ENCODE measurements around the gene FFAR3.

FFAR3 gene

DNA sequence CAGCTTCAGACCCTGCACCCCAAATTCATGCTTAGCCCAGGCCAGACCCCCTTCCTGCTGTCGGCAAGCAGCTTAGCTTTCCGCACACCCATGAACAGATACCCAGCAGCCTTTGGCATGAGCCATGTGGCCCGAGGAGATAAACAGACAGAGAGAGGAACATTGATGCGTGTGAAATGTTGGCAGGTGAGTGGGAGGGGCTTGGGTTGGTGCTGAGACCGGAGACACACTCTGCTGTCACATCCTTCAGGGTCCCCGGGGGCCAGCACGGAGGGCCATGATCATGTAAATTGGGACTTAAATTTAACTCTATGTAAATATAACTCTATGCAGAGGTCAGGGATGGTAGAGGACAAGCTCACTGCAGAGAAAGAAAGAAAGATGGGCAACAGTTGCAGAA is 27.8 kb upstream of the FFAR3 start:
- DNase-seq (ENCODE audit: low read depth): no peak

DNA sequence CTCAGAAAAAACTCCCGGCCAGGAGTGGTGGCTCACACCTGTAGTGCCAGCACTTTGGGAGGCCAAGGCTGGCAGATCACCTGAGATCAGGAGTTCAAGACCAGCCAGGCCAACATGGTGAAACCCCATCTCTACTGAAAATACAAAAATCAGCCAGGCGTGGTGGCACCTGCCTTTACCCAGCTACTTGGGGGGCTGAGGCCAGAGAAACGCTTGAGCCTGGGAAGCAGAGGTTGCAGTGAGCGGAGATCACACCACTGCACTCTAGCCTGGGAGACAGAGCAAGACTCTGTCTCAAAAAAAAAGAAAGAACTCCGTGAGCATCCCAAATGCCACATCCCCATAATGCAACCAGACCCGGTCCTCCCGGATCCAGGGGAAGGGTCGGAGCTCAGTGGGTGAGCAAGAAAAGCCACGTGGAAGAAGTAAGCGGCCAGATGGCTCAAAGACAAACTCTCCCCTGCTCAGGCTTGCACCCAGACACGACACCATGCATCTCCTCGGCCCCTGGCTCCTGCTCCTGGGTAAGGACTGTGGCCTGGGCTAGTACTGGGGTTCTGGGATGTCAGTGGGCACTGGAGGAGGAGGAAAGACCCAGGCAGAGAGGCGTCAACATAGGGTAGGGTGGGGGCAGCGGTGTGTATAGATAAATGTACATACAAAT is 26.6 kb upstream of the FFAR3 start:
- DNase-seq (ENCODE audit: low read depth): no peak

DNA sequence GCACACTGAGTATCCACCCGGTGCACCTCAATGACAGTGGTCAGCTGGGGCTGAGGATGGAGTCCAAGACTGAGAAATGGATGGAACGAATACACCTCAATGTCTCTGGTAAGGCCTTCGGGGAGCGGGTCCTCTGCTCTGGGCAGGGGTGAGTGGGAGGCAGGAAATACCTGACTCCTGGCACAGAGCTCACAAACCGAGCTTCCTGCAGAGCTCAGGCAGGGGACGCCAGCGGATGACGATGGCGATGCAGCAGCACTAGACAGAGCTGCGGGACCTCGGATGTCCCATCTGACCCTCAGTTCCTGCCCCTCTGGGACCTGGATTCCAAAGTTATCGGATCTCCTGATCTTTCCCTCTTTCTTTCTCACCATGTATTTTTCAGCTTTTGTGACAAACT is 25.4 kb upstream of the FFAR3 start:
- no peak for DNase-seq (ENCODE audit: low read depth)

DNA sequence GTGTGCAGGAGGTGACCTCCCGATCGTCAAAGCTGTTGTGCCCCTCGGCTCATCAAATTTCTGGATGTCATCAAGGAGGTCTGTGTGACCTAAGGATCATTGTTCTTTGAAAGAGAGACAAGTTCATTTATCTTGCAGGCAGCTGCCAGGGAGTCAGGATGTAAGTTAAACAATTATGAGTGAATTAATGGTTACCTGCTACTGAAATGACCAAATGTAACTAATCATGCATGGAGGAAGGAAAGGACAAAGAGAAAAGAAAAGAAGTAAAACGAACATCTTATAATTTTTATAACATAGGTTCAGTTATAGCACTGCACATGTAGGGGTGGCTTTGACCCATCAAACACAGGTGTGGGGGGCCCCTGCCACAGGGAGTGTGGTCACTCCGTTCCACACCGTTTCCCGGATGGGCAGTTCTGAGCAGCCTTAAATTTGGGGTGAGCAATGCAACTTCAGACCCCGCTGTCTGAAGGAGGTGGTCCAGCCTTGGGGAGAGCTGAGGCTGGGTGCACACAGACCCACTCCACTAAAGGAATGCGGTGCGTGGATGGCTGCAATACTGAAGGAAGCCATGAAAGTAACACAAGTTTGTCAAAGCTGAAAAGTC is 24.0 kb upstream of the FFAR3 start:
- no peak for DNase-seq (ENCODE audit: low read depth)

DNA sequence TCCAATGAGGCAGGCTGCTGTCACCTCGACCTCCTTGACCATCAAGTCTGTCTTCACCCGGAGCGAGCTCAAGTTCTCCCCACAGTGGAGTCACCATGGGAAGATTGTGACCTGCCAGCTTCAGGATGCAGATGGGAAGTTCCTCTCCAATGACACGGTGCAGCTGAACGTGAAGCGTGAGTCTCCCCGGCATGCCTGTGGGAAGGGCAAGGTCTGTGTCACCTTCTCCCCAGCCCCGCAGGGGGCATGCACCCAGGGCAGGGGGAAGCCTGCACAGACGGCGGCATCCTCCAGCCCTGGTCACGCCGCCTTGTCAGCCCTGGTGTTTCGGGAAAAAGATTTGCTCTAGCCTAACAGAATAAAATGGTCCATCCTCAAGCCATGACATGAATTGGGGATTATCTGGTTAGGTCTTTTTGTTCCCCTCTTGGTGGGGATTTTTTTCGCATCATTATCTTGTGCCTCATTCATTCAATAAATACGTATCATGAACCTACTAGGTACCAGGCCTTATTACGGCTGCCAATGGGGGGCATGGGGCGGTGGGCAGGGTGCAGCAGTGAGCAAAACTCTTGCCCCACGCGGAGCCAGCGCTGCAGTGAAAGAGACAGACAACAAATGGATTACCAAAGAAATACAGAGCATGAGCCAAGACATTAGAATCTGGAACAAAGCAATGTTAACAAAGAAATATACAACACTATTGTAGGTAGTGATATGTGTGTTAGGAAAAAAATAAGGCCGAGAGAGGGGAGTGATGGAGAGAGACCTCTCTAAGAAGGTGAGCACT is 21.9 kb upstream of the FFAR3 start:
- DNase-seq (ENCODE audit: low read depth): no peak

DNA sequence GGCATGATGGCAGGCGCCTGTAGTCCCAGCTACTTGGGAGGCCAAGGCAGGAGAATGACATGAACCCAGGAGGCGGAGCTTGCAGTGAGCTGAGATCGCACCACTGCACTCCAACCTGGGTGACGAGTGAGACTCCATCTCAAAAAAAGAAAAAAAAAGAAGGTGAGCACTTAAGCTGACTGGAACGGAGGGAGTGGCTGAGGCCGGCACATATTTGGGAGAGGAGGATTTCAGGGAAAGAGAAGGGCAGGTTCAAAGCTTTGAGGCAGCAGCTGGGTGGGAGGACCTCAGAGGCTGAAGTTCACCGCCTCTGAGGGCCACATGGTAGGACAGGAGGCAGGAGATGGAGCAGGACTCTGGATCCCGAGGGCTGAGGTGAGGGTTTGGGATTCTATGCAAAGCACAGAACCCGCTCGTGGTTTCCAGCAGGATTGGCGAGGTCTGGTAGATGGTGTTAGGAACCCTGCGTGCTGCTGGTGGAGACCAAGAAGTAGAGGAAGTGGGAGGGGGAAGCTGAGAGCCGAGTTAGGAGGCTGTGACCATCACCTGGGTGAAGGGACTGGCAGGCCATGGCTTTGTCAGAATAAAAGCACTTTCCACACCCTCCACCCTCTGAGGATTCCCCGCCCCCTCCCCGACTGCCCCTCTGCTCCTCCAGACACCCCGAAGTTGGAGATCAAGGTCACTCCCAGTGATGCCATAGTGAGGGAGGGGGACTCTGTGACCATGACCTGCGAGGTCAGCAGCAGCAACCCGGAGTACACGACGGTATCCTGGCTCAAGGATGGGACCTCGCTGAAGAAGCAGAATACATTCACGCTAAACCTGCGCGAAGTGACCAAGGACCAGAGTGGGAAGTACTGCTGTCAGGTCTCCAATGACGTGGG is 20.9 kb upstream of the FFAR3 start:
- DNase-seq (ENCODE audit: low read depth): no peak

DNA sequence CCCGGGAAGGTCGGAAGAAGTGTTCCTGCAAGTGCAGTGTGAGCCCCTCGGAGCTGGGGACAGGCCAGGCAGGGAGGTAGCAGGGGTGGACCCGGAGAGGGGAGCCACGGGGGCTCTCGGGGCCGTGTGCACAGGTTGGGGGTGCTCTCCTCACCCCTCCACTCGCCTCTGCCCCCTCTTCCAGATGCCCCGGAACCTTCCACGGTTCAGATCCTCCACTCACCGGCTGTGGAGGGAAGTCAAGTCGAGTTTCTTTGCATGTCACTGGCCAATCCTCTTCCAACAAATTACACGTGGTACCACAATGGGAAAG is 20.3 kb upstream of the FFAR3 start:
- DNase-seq (ENCODE audit: low read depth): no peak

DNA sequence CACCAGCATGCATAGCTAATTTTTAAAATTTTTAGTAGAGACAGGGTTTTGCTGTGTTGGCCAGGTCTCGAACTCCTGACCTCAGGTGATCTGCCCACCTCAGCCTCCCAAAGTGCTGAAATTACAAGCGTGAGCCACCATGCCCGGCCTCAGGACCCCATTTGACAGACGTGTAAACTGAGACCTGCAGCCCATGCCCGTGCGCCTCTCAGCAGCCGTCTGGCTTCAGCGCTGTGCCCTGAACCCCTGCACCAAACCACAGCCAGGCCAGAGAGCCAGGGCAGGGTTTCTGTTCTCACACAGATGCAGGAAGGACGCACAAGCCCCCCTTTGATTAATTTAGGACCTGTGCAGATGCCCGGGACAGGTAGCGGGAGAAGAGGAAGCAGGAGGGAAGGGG is 17.8 kb upstream of the FFAR3 start:
- DNase-seq (ENCODE audit: low read depth): no peak

DNA sequence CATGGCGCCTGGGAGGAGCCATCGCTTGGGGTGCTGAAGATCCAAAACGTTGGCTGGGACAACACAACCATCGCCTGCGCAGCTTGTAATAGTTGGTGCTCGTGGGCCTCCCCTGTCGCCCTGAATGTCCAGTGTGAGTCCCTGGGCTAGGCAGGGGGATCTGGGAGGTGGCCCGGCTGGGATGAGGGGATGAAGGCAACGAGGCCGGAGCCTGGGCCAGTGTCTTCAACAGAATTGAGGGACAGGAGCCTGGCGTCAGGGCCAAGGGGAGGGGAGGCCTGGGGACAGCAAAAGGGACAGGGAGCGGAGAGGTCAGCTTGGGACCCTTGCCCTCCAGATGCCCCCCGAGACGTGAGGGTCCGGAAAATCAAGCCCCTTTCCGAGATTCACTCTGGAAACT is 17.3 kb upstream of the FFAR3 start:
- no peak for DNase-seq (ENCODE audit: low read depth)

DNA sequence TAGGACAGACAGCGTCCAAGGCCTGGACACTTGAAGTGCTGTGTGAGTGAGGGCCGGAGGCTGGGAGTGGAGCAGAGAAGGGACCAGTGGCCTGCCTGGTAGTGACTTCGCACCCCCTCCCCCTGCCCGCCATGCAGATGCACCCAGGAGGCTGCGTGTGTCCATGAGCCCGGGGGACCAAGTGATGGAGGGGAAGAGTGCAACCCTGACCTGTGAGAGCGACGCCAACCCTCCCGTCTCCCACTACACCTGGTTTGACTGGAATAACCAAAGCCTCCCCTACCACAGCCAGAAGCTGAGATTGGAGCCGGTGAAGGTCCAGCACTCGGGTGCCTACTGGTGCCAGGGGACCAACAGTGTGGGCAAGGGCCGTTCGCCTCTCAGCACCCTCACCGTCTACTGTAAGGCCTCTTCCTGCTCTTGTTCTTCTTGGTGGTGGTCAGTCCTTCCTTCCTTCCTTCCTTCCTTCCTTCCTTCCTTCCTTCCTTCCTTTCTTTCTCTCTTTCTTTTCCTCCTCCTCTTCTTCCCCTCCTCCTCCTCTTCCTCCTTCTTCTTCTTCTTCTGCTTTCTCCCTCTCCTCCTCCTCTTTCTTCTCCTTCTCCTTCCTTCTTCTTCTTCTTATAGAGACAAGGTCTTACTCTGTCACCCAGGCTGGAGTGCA is 16.6 kb upstream of the FFAR3 start:
- DNase-seq (ENCODE audit: low read depth): no peak

DNA sequence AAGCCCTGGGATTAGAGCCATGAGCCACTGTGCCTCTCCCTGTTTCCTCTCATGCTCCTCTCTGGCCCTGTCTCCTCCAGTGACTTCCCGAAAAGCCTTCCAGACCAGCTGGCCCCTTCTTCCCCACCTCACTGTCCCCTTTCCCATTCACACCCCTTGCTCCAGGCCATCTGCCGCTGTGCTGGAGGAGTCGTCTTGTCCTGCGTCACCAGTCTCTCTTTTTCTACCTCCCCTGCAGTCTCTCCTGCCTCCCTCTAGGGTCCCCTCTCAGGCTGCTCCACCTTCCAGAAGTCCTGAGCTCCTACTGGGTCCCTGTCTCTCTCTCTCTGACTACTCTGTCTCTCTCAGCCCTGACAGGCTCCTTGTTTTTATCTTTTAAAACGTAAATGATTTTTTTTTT is 15.8 kb upstream of the FFAR3 start:
- no peak for DNase-seq (ENCODE audit: low read depth)

DNA sequence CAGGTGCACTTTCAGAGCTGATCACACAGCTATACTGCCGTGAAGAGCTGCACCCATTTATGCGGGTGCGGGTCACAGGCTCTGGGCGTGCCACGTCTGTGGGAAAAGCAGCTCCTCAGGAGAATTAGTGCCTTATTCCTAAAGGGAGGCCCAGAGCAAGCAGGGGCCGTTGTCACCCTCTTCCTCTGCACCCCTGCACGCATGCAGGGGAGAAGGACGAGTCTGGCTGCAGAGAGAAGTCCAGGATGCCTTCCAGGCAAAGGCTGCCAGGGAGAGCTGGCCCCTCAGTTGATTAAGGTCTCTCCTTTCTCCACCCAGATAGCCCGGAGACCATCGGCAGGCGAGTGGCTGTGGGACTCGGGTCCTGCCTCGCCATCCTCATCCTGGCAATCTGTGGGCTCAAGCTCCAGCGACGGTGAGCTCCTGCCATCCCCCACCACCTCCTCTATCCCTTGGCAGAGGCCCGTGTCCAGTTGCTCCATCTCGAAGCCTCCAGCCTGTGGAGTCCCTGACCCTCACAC is 13.7 kb upstream of the FFAR3 start:
- DNase-seq (ENCODE audit: low read depth): no peak

DNA sequence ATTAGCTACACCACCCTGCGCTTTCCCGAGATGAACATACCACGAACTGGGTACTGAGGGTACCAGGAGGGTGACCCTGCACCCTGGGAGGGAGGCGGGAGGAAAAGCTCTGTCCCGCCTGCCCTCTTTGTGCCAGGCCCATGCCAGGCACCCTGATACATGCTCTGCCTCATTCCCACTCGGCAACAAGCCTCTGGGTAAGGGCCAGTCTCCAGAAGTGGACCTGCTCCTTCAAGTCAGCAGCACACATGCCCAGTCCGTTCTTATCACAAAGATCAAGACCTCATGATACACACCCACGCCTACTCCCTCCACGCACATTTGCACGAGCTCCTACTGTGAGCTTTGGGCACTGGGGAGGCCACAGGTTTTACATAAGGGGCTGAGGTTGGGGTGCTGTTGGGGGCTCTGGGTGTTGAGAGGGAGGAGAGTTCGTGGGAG is 12.6 kb upstream of the FFAR3 start:
- no peak for DNase-seq (ENCODE audit: low read depth)

DNA sequence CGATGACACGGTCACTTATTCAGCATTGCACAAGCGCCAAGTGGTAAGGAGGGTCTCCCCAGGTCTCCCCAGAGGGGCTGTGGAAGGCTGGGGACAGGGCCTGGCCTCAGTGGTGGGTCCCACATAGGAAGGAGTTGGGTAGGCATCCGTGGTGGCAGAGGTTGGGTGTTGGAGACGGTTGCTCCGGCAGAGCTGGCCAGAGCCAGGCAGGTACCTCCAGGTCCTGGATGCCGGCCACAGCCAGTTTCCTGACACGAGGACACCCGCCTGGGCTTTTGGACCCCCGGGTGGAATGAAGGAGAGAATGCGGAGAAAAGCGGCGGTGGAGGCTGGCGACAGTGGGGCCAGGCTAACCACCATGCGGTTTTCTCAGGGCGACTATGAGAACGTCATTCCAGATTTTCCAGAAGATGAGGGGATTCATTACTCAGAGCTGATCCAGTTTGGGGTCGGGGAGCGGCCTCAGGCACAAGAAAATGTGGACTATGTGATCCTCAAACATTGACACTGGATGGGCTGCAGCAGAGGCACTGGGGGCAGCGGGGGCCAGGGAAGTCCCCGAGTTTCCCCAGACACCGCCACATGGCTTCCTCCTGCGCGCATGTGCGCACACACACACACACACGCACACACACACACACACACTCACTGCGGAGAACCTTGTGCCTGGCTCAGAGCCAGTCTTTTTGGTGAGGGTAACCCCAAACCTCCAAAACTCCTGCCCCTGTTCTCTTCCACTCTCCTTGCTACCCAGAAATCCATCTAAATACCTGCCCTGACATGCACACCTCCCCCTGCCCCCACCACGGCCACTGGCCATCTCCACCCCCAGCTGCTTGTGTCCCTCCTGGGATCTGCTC is 11.8 kb upstream of the FFAR3 start:
- no peak for DNase-seq (ENCODE audit: low read depth)

DNA sequence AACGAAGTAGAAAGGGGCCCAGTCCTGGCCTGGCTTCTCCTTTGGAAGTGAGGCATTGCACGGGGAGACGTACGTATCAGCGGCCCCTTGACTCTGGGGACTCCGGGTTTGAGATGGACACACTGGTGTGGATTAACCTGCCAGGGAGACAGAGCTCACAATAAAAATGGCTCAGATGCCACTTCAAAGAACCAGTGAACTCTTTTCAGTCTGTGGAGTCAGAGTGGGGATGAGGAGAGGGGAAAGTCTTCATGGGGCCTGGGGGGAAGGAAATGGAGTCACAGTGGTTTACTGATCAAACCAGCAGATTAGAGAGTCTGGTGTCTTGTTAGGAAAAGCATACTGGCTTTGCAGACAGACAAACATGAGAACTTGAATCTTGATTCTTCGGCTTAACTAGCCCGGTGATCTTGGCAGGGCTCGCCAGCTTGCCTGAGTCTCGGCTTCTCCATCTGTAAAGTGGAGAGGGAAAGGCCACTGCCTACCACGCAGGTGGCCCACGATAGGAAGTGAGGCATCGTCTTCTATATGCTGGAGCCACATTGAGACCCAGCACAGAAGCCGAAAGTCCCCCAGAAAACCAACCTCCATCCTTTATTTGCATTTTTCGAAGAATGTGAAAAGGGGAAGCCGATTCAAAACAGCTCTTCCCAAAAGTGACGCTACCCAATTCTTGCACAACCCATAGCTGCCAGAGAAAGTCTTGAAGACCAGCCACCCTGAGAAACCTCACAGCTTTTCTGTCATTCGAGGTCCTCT is 10.9 kb upstream of the FFAR3 start, which contains the start of gene FFAR1:
Gene FFAR1, plus strand, starts transcription at position 732 of the 759 bp plus-strand sequence. CDS start 3,650 bp downstream, outside the sequence.
- no peak for DNase-seq (ENCODE audit: low read depth)

DNA sequence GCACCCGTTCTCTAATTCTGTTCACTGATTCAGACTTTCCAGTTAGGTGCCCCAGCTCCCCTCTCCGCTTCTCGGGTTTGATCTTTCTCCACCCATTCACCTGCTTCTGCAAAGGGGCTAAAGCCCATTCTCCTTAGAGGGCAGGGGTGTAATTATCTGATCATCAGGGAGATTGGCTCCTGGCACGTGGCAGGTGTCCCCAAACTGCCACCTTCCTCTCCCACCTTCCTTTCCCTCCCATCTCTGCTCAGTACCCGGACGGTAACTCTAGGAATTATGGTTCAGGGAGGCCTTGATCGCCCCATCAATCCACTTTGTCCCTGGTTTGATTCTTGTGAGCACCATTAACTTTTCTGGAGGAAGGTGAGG is 10.3 kb upstream of the FFAR3 start:
- no peak for DNase-seq (ENCODE audit: low read depth)

DNA sequence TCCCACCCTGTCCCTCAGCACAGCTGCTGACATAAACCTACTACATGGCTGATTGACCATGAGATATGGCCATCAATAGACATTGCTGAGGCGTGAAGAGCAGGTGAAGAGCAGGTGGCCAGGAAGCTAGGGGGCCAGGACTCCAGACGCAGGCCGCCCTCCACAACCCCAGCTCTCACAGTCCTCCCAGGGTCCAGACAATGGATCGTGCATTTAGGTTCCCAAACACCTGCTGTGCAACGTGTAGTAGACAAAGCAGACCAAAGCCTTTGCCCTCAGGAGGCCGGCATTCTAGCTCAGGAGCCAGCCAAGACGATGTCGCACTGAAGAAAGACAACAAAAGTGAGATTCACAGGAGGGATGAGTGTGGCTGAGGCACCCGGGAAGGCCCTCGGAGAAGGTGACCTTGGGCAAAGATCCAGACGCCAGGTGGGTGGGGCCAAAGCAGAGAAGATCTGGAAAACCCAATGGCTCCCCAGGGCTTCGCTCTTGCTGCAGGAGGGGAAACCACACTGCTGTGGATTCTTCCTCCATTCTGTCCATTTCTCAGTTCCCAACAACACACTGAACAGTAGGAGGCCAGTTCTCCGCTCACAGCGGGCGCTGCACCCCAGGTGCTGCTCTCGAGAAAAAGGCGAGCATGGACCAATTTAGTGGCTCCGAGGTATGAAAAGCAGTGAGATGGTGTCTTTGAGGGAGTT is 9.2 kb upstream of the FFAR3 start:
- DNase-seq (ENCODE audit: low read depth): no peak

DNA sequence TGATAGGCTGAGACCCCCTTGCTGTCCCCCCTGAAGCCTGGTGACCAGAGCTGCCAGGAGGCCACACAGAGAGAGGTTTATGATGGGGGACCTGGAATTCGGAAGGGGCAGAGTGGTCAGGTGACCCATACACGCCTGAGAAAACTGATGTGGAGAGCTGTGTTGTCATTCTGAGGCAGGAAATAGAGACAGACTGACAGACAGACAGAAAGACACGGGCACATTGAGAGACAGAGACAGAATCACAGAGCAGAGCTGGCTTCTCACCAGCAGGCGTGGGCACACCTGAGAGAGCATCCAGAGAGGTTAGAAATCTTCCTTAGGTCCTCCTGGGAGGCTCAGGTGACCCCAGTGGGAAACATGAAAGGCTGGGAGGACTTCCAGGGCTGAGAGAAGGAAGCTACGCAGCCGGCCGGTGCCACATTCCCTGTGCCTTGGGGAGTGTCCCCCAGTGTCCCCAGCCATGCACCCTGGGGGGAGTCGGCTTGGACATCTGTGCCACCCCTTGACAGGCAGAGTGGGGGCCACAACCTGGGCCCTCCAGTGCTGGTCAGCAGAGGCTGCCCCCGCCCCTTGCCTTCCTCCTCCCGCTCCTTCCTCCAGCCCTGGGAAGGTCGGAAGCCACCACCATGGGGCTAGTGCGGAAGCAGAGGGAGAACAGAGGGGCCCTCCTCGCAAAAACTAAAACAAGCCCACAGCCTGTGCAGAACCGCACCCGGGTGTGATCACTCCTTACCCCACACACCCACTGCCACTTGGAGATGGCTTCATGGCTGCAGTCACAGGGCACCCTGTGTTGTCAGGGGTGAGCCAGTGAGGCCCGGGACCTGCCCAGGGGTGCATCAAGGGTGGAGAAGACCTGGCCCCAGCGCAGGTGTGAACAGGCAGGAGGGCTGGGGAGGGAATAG is 8.4 kb upstream of the FFAR3 start:
- DNase-seq (ENCODE audit: low read depth): no peak

All from iris pigment epithelial cell (primary cell).